GM18526 (cell line): ENCODE results near the gene MSH2.

Experiments
- POLR2A ChIP-seq: IDR thresholded peaks from 3 replicates; pipeline ENCODE4 v1.6.1; 2011; ENCODE audit not compliant: insufficient read length; ENCODE audit errors: extremely low read depth

The MSH2 gene

DNA sequence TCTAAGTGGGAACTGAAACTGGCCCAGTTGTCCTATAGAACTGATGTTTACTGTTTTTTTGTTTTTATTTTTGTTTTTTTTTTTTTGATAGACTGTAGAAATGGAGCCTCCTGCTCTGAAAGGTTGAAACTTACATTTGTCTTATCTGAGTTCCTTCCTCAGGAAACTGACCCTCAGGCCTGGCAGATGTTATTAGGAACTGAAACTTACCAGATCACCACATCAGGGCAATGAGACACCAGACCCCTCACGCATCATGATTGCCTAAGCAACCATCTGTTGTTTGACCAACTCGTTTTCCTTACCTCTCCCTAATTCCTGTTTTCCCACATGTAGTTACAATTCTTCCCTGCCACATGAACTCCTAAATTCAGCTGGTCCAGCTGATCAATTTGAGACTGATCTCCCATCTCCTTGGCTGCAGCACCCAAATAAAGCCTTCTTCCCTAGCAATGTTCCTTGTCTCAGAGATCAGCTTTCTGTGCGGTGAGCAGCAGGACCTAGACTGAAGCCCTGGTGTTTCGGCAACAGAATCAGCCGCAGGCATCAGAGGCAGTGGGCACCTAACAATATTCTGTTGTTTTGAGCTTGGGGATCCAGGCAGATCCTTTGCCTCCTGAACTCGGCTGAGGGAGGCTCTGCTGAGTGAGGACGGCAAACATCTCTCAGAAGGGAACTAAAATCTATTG, 96.8 kb downstream of the MSH2 start:
- TF ChIP-seq POLR2A: no peak

DNA sequence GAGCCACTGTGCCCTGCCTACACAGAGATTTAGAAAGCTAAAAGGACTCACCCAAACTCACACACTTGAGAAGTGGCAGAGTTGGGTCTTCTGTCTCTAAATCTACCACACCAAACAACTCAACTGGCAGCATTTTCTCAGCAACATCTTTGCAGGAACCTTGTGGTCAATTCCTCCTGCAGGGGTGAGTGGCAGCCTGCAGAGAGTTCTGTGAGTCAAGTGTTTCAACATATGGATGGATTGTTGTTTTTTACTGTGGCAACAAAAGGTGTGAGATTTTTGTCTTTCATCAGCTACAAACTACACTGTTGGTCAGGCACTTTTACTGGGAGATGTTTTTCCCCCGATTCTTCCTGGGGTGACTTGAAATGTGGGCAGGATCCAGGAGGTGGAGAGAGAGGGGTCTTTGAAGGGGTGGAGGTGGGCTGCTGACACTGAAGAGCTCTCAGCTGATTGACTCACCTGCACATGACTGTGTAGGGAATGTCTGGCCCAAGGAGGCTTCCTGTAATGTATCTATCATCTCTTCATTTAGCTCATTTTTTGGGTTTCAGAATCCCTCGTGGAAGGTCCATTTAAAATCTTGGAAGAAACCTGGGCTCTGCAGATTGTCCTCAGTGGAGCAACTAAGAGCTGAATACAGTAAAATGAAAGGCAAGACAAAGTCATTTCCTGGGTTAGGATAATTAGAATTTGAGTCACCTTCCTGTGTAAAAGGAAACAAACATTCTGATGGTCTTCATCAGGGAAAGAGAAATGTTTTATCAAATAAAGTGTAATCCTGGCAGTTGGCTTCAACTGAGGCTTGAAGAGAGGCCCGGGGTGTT, 98.6 kb downstream of the MSH2 start:
- TF ChIP-seq POLR2A: no peak

DNA sequence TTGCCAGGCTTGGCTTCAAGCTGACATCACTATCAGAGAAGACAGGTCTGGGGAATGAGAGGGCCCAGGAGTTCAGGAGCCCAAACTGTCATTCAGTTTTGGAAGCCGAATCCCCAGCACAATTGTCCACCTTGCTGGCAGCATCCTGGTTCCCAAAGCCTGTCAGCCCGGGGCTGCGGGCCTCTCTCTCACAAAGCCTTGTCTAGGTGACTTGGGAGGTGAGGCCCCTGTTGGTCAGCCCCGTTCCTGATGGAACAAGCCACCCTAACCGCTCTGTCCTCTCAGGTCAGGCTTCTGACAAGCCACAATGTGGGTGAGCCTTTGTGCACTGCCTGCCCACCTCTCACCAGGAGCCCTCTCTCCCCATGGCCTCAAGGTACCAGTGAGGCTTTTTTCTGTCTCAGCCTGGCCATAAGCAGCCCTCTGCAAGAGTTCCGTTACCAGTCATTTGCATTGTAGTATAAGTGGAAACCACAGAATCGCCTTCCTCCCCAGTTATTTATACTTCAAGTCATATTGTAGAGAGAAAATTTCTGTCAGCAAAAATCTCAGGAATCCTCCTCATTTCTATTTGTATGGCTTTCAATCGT, 100.6 kb downstream of the MSH2 start:
- no peak for TF ChIP-seq POLR2A

DNA sequence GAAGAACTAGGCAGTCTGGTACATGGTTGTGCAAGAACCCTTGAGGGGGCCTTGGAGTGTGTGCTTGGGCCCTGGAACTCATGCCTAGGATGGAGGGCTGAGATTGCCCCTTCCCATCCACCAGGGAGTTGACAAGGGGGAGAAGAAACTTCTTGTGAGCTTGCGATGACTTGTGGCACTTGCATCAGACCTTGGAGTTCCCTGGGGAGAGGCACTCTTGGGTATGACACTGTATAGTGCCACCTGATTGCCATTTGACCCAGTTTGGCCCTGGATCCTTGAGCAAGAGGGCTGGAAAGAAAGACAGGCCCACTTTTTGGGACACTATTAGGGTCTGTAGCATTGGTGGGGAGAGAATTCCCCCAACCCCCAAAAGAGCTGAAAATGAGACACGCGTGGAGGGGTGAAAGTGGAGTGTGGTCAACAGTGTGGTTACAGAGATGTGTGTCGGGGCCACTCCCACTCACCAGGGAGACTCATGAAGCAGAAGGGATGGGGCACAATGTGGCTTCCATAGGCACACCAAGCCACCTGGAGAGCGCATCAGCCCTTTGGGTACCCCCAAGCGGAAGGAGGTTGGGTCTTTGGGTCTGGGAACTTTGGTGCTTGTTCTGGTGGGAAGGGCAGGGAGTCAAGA, 101.3 kb downstream of the MSH2 start:
- no peak for TF ChIP-seq POLR2A

DNA sequence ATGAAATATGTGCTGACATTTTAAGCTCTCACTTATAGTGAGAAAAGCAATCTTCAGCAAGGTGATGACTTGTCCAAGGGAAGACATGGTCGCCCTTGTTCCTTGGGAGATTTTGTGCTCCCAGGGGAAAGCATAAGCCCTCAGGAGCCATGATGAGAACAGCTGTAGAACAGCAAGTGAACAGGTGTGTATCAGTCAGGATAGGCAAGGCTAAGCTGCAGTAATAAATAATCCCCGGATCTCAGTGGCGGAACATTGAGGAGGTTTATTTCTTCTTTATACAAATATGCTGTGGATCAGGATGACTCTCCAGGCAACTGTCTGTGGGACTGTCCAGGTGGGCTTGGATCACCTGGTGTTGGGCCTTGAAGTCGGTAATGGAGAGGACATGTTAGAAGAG, 103.1 kb downstream of the MSH2 start:
- TF ChIP-seq POLR2A: no peak

DNA sequence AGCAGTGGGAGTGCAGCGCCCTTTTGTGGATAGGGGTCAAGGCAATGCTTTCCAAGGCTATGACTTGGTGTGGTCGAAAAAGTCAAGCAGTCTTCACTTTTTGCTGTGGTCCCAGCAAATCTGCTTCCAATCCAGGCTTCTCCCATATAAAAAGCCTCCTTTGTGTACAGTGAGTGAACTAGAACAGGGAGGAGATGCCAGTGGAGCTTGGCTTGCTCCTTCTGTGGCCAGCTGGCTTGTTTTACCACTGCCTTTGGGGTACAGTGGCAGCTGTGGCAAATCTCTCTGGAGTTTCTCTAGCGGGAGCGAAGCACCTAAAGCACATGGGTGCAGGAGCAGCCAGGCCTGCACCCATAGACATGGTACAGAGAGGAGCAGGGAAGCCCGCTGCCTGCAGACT, 103.5 kb downstream of the MSH2 start:
- no peak for TF ChIP-seq POLR2A

DNA sequence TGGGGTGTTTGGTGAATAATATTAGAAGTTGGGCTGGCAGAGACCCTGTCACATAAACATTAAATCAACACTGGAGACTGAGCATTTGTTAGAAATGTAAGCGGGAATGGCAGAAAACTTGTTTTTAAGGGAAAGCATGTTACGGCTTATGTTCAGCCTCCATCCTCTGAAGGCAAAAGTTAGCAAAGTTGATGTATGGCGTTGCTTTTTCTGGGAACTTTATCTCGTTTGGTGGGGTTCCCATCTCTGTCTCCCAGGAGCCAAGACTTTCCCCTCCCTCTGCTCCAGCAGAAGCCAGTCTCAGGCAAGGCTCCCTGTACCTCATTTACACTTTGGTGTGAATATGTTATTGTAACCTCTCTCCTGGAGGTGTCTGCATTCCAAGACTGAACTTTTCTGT, 105.1 kb downstream of the MSH2 start:
- no peak for TF ChIP-seq POLR2A

DNA sequence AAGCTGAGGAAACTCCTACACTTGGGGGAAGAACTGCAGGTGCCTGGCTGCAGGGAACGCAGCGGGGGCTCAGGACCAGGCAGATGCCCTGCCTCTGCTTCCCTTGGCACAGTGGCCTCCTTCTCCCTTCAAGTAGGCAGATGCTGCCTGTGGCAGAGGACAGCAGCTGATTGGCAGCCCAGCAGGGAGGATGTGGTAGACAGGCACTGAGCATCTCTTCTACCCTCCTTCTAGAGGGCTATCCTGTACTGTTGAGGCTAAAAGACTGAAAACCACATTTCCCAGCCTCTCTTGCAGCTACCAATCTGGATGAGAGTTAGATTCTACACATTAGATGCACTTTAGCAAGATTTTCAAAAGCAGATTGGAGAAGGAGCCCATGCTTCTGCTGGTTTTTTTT, 105.7 kb downstream of the MSH2 start:
- TF ChIP-seq POLR2A: no peak

DNA sequence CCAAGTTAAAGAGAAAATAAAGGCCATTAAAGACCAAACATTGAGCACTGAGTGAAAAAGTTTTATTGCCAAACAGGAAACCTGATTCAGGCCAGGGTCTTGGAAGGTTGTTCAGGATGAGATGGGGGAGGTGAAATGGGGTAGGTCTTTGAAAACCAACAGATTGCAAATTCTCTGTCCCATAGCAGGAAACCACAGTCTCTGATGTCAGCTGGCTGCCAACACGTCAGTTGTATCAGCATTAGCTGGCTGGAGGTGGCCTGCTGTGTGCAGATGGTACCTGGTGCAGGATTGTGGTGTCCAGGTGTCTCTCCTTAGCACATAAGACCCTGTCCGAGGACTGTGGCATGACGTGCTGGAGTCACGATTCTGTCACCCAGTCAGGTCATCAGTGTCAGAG, 106.3 kb downstream of the MSH2 start:
- TF ChIP-seq POLR2A: no peak

DNA sequence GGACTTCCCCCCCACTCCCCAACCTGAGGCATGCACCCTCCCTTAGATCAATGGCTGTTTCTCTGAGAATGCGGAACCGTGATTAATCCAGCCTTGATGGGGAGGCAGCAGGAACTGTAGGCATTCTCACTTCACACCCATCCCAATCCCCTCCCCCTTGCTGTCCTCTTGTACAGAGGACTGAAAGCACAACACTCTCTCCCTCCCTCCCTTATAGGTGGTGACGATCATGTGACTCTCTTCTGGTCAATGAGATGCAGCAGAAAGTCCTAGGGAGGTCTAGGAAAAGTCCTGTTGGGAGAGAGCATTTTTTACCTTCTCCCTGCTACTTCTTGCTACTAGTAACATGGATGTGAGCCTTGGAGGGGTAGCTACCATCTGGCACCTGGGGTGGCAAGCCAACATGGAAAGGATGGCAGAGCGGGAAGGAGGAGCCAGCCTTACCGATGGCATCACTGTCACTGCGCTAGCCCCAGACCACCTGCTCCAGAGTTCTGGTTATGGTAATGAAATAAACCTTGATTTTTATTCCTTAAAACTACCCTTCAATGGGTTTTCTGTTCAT, 106.9 kb downstream of the MSH2 start:
- no peak for TF ChIP-seq POLR2A

DNA sequence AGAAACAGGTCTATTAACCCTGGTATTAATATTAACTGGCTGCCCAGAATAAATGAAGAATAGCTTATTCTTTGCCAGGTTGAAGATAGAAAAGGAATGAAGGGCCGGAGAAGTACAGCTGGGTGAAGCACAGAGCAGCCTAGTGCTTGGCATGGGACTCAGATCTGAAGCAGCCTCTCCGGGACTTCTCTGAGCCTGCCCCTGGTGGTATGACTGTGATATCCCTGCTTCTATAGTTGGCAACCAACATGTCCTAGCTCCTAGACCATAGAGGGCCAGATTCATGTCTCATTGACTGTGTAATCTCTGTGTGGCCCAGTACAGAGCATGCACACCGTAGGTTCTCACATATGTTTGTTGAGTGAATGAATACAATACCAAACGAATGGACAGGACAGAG, 107.8 kb downstream of the MSH2 start:
- no peak for TF ChIP-seq POLR2A

DNA sequence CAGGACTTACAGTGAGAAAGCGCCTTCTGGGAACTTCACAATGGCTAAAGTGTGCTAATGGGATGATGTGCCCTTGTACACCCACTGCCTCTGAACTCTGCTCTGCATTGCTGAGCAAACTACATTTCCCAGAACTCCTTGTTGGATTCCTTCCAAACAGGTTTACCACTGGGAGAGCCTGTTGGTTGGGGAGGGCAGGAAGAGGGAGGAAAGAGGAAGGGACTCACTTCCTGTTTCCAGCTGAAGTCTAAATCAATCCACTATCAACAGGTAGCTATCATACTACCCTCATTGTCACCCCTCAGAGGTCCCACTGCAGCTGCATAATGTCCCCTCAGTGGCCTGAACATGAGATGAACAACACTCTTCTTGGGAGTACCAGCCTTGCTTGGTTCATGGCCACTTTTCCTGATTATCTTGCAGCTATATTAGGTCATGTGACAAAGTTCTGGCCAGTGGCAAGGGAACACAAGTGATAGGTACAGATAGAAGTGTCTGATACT, 109.7 kb downstream of the MSH2 start:
- TF ChIP-seq POLR2A: no peak

DNA sequence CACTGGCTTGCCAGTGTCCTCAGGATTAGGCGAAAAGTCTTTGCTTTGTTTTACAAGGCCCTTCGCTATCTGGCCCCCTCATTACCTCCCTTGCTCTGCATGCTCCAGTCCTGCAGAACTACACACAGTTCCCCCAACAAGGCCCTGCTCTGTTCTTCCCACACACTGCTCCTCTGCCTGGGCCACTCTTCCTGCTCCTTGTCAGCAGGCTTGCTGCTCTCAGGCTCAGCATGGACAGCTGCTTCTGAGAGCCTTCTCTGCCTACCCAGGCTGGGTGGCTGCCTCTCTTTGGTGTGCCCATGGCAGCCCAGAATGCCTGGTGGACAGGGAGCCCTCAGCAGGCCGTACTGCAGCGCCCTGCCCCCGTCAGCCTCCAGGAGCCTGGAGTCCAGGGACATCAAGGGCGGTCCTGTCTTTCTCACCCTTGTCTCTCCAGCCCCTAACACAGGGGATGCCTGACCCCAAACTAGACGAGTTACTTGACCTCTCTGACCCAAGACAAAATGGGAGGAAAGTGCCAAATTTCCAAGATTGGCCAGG, 111.1 kb downstream of the MSH2 start:
- TF ChIP-seq POLR2A: no peak

DNA sequence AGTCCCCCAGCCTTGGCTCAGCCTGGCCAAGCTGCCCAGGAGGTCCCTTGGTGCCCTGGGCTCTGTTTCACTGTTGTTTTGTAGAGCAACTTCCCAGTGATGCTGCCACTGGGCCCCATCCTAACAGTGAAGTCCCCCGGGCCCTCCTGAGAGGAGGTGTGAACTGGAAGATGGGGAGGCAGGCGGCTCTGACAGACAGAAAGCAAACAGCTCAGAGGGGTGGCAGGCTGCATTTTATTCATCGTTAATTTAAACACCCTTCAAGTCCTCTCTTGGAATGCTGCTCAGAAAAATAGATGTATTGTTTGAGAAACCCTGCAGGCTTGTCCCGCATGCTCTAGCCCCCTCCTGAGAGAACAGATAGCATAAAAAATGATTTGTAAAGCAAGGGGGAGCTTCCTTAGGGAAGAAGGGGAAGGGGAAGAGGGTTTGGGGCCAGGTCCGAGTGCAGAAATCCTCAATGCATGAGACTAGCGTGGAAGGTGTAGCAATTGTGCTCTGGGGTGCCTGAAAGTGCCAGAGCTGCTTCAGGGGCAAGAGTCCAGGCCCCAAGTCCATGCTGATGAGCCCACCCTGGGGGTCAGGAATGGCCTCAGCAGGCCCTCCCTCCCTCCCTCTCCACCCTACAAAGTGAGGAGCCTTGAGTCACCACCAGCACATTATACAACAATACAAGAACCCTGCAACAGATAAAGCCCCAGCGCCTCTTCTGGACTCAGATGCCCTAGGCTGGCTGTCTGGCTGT, 113.6 kb downstream of the MSH2 start:
- TF ChIP-seq POLR2A: no peak

DNA sequence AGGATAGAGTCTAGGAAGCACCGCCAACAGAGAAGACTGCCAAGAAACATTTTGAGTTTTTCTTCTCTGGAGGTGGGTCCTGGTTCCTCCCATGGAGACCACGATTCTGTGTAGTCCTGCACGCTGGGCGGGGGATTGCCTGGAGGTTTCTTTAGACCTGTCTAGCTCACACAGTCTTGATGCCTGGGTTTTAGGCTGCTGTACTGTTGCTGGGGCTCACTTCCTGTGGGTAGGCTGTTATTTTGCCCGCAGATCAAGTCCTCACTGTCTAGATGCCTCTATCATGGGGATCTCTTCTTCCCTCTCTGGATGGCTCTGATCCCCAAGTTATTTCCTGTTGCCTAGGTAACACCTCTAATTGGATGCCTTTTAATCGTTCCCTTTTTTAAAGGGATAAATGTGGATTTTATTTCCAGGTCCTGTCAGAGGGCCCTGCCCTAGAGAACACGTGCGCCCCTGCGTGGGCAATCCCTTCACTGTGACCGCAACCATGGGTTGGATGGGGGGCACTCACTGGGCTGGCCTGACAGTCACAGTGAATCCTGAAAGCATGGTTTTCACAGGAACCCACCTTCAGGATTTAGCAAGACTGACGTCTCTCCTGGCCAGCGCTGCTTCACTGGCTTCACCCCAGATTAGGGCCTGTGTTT, 115.7 kb downstream of the MSH2 start:
- TF ChIP-seq POLR2A: no peak
